HG03280 (cell line): Measurements from ENCODE around the gene KRT1.

Experiments
- ATAC-seq: cut with Tn5 transposase; IDR thresholded peaks from one replicate; pipeline ENCODE4 v1.9.1; 2021; ENCODE audit warnings: mild to moderate bottlenecking, moderate library complexity; ENCODE audit not compliant: unreplicated experiment

Gene KRT1

DNA sequence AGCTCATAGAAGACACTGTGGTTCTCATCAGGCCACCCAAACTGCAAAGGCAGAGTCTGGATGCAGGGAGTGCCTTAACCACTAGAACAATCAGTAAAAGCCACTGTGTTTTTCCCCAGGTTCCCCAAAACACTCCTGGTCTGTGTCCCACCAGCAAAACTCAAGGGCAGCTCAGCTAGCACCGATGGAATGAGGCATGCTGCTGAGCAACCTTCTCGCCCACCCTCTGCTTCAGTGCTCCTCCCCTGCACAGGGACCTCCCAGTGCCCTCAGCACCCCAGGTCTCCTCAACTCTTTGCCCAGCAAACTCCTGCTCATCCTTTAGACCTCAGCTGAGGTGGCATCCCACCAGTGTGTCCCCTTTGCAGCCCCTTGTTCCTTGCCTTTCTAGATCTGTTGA, 19.2 kb upstream of the KRT1 start:
- no peak for ATAC-seq

DNA sequence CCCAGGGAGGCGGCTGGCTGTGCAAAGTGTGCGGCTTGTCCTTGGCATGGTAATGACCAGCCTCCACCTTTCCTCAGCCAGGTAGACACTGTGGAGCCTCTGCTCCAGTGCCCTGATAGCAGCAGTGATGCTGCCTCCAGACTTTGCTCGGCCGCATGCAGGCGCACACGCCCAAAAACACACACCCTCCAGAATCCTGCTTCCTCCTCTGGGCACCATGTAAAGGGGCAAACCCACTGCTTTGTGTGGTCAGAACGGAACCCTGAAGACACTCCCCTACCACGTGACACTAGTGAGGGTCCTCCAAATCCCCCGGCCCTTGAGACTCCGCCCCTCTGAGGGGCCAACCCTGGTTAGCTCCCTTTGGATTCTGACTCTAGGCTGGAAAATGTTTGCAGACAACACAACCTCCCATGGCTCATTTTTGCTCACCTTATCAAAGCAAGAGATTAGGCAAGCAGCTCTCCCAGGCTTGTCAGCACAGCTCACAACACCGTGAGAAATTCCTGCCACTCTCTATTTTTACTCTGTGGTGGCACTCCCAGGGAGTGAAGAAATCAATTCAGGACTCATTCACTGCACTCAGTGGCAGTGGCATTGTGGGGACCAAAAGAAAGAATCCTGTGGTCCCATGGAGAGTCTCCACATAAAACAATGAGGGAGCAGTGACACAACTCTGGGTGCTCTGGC, 18.6 kb upstream of the KRT1 start:
- ATAC-seq: no peak

DNA sequence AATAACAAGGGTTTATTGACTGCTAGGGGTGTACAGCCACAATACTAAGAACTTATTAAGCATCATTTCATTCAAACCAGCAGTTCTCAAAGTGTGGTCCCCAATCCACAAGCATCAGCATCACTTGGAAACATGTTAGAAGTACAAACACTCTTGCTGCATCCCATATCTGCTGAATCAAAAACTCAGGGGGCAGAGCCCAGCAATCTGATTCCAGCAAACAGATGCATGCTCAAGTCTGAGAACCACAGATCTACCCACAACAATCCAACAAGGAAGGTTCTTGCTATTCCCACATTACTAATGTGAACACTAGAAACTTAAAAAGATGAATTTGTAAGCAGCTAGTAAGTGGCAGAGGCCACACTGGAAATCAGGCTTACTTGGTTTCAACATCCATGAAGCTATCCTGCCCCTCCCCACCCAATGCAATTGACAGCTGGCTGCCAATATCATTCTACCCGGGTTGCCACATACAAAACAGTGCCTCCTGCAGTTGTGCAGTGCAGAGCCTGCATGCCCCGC, 16.9 kb upstream of the KRT1 start:
- no peak for ATAC-seq

DNA sequence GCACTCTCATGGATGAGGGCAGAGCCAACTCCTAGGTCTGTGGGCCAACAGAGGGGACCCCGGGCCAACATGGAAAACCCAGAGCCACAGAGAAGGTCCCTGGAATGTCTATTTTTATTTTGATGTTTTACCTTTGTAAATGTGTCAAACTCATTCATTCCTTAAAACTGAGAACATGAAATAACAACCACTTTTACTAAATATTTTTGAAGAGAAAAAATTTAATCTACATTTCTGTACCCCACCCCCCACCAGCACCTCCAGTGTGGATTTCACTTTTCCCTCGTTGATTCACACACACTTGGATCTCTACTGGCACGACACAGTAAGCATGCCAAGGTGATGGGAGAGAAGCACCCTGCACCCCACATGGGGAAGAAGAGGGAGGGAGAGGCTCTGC, 16.4 kb upstream of the KRT1 start:
- ATAC-seq: no peak

DNA sequence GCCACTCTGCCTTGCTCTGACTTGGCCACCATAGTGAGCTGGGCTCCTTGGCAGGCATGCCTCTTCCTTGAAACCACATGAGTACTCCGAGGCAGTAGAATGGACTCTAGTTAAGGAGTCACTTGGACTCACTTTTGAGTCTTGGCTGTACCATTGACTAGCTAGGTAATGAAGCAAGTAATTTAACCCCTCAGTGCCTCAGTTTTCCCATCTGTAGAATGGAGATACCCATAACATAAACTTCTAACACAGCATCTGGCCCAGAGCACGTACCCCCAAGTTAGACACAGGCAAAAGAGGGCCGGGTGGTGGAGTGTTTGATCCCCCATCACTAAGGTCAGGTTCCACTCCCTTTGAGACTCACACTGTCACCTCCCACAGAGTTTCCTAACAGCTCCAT, 14.8 kb upstream of the KRT1 start:
- ATAC-seq: no peak

DNA sequence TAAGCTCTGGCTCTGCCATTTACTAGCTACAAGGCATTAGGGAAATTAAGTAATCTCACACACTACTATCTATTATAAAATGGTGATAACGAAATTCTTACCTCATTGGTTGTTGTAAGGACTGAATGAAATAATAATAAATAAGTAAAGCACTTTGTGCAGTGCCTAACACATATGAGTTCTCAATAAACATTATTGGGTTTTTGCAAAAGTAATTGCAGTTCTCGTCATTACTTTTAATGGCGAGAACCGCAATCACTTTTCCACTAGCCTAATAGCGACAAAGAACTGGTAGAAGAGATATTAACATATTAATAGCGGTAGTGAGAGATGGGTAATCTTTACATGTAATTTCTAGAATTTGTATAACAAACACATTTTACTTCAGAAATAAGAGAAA, 13.9 kb upstream of the KRT1 start:
- ATAC-seq: no peak

DNA sequence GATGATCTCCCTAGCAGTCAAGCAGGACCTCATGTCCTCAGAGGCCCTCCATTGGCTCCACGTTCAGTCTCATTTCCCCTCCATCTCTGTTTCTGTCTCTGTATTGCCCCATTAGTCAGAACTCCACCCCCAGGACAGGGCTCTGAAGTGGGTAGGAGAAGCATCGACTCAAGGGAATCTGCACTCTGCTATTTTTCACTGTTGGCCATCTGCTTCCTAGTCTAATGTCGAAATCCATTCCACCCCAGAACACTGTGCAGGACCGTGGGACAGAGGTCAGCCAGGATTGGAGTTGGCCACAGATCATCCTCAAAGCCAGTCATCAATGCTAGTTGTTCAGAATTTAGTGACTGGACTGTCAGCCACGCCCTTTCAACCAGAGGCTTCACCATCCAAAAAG, 13.1 kb upstream of the KRT1 start:
- ATAC-seq: no peak

DNA sequence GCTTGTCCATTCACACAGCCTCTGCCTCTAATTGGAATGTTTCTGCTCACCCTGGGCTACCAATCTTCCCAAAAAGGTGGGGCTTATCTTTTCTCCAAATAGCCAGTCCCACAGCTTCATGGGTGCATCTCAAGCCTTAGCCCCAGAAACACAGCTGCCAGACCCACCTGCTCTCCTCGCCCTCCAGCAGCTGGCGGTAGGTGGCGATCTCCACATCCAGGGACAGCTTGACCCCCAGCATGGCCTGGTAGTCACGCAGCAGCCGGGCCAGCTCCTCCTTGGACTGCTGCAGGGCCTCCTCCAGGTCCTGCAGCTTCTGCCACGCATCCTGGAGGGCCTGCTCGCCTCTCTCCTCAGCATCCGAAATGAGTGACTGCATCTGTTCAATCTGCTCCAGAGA, 12.0 kb upstream of the KRT1 start:
- no peak for ATAC-seq

DNA sequence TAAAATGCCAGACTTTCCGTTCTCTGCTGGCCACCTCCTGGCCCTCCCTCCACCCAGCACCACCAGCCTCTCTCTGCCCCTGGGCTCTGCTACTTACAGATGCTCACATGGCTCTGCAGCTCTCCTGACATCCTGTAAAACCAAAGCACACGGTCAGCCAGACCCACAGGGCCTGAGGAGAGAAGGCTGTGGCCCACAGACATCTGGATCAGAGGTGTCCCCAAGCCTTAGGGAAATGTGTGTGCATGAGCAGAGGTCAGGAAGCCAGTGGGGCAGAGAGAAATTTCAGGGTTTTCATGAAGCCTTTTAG, 11.6 kb upstream of the KRT1 start:
- ATAC-seq: no peak

DNA sequence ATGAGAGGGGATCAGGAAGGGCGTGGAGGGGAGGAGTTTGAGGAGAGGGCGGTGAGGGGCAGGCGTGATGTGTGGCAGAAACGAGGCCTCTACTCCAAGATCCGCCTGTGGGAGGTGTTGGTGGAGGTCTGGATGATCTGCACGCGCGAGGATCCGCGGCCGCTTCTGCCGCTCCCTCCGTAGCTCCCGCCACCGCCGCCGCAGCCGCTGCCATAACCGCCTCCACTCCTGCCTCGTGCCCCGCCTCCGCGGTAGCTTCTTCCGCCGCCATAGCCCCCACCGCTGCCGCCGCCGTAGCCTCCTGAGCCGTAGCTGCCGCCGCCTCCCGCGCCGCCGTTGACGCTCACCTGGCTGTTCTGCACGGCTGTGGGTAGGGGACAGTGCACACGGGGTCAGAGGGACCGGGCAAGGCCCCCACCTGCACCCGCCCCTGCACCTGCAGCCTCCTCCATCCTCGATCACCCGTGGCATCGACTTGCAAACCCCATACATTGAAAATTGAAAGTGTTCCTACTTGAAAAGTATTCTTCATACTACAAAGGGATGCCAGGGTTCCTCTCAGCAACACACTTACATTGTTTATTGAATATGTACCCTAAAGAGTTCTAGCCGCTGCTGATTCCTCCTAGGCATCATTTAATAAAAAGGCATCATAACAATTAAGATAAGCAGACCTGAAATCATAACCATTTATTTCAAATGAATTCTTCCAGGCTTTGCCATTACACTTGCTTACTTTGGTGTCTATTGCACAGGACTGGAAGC, 11.1 kb upstream of the KRT1 start:
- peak; percentile 51 for ATAC-seq

DNA sequence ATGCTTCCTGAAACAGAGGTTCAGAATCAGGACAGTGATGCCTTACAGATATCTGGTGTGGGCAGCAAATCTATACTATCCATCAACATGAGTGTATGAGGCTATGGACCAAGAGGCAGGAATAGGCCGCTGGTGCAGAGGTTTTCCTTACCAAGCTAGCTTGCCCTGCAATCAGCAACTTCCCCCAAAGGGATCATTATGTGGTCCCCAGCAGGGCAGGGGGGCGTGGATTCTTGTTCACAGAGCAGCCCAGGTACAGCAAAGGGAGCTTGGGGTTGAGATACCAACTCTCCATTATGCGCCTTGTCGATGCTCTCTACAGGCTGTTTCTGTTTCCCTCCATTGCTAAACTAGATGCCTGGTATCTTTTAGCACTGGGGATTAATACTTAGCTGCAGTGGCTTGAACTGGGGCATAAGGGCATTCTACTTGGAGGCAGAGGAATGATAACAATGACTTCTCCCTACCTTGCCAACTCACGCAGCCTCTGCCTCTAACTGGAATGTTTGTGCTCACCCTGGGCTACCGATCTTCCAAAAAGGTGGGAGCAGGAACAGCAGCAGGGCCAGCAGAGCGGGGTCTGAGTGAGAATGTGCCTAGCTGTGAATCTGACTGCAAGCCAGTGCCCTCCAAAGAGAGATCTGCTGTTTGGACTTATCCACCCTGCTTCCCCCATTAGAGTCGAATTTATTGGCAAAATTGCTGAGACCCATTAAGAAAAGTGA, 10.3 kb upstream of the KRT1 start:
- no peak for ATAC-seq

DNA sequence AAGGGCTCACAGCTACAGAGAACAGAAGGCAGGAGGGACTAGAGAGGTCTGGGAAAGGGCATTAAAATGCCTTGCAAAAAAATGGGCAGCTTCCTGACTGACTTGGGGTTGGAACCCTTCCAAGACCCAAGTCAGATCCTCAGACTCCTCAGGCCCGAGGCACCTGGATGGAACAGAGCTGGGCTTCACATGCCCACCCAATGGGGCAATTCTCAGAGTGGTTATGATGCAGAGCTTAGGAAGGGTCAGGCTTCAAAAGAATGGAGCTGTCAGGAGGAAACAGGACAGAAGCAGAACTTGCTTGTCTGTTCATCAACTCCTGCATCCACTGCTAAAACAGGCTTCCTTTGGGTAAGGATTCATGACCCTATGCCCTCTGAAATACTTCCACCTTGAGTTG, 9.7 kb upstream of the KRT1 start:
- ATAC-seq: no peak

DNA sequence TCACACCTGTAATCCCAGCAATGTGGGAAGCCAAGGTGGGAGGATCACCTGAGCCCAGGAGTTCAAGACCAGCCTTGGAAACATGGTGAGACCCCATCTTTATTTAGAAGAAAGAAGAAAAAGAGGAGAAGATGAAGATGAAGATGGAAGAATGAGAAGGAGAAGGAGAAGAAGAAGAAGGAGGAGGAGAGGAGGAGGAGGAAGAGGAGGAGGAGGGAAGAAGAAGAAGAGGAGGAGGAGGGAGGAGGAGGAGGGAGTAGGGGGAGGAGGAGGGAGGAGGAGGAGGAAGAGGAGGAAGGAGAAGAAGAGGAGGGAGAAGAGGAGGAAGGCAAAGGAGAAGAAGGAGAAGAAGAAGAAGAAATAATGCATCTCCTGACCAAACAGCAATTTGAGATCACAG, 9.0 kb upstream of the KRT1 start:
- ATAC-seq: no peak

DNA sequence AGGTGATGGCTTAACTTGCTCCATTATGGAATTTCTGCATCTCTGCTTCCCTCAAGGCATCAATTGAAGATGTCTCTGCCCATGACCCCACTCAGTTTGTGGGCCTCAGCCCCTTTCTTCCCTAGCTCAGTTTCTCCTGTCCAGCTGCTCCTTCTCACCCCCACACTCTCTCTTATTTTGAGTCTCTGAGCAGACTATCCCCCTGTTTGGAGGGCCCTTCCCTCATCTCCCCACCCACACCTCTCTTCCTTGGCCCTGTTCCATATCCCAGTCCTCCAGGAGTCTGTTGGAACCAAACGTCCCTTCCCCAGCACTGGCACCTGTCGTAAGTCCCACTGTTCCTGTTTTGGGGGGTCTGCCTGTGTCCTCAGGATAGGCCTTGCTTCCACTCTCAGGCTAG, 8.3 kb upstream of the KRT1 start:
- ATAC-seq: no peak

DNA sequence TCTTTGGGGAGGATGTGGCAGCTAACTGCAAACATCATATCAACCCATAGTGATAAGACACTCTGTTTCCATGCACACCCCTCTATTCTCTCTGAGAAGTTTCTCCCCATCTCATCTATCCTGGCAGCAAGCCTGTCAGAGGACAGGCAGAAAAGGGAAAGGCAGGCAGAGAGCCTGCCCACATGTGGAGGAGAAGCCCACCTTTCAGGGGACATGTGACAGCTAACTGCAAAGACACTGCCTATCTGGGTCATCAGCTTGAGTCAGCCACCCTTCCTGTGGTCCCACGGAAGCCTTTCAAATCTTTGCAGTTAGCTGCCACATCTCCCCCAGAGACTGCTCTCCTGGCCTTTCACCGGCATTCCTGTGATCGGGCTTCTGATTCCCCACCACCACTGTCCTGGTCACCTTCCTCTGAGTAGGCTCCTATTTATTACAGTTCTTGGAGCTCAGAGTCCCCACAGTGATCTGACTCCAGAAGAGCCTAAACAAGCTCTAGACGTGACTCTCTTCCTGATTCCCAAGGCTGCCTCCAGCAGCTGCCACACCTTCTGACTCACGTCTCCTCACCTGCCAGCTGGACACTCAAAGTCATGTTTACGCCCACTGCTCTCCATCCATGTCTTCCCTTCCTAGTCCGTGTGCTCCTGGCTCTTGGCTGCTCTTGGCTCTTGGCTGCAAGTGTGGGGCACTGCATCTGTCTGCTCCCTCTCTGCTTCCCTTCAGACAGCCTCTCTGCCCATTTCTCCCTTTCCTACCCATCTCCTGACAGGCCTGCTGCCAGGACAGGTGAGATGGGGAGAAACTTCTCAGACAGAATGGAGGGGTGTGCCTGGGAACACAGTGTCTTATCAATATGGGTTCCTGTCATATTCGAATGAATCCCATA, 7.5 kb upstream of the KRT1 start:
- no peak for ATAC-seq

DNA sequence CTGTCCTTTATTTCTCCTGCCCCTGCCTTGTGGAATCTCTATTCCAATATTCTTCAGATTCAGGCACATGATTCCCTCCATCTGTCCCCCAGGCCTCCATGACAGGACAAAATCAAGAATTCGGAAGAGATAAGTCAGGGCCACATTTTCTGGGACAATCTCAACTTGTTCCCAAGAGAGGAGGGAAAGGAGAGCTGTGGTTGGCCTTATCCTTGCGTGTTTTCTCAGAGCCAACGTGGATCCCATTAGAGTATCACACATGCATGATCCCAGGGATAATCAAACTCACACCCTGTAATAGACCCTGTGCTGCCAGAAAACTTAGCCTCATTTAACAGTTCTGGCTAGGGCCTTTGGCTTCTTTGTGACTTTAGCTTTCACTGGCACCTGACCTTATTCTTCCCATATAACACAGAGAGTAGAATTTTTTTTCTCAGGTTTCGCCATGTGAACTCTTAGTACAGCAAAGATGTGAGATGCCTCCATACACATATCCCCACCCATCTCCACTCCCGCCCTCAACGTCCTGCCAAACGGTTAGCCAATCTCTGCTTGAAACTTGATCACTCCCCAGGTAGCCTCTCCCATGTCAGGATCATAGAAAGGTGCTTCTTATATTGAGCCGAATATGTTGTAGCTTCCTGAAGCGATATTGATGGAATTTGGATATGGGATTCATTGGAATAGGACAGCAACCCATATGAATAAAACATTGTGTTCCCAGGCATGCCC, 6.7 kb upstream of the KRT1 start:
- ATAC-seq: no peak

DNA sequence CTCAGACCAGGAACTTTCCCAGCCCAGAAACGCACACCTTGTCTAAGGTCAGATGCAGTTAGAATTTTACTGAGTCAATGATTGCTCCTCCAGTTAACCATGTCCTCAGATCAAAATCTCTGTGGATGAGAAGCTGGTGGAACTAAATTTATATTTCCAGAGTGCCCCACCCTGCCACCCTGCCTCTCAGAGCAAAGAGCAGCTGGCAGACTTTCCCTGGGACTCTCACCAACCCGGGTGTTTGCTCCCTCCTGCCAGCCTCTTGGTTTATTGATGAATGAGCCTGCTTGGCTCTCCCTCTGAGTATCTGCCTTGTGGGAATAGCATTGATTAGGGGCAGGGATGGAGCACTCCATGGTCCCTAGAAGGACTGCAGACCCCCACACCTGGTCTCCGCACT, 5.9 kb upstream of the KRT1 start:
- no peak for ATAC-seq

DNA sequence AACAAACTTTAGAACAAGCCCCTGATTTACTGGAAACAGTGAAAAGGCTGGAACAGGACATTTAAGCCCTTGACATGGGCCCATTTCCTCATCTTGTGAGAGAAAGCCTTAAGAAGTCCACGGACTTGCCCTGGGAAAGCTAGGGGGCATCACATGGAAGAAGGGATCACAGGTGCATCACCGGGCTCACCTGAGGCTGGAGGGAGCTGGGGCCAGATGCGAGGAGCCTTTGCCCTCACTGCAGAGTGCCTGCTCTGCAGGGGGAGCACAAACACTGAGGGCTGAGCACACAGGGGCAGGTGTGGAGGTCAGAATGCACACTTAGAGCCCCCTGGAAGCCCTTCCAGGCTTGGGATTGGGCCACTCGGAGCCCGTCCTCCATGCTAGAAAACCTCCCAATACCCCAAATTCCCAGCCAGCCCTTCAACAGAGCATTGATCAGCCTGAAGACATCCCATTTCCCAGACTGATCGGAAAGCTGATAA, 5.2 kb upstream of the KRT1 start:
- no peak for ATAC-seq

DNA sequence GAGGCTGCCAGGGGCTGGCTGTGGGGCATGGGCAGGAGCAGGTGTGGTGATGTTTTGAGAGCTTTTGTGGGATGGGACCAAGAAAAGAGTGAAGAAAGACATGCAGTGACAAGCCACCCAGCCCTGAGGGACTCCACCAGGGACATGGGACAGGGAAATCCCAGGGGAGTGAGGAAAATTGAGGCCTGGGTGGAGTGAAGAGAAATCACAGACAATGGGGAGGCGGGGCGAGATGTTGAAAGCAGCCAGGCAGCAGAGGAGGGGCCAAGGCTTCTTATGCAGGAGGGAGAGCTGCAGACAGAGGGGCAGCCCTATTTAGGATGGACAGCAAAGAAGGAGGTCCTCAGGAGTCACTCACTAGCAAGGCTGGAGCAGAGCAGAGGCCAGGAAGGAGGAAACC, 4.2 kb upstream of the KRT1 start:
- ATAC-seq: no peak

DNA sequence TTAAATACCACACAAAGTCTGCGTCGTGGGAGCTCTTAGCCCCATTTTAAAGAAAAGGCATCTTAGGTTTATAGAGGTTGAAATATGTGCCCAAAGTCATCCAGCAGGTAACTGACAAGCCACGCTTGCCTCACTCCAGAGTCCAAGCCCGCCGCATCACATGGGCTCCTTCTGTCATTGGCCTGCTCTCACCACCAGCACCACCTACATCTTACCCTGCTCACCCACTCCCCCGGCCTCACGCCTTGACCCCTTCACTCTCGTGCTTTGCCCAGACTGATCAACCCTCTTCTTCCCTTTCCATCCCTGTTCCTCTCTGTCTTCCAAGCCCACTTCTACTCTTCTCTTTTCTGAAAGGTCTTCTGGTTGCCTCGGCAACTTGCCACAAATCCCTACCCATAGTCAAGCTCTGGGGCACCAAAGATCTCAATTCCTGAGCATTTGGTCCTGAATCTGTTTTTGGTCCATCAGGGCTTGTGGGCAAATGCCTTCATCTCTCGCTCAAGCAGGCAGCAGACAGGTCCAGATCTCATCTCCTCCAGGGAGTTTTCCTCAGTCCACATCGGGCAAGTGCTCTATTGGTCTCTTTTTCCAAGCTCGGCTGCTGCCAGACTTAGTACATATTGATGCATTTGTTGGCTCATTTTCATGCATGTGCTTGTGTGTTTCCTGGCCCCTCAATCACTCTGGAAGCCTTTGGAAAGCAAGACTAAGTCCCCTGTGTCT, 3.5 kb upstream of the KRT1 start:
- no peak for ATAC-seq
